Epithelial cell of proximal tubule (primary cell): ENCODE measurements around the gene HES4. TPM values are rescaled to one million over a fixed set of nuclear protein-coding genes. Genes with fewer than 3 reads are reported as not detected.
A peak's percentile ranks its signal among the peaks of the same experiment; 100 is the strongest.
"Not testable (repeated sequence)": the region's sequence is repeated elsewhere in the genome, so short reads cannot be mapped to it uniquely, and the experiment has no call there.

ENCODE experiments used
- DNase-seq: peaks from one replicate; pipeline ENCODE4 v3.0.0-alpha.2; 2011; ENCODE audit warnings: low read depth
- H3K4me3 ChIP-seq: 2 replicates; pipeline ENCODE4 v1.5.1; 2011; ENCODE audit warnings: low read depth, mild to moderate bottlenecking, low read length
- CTCF ChIP-seq: conservative IDR thresholded peaks from 2 replicates; pipeline ENCODE4 v1.5.1; 2012; ENCODE audit warnings: low read depth, mild to moderate bottlenecking, low read length
- total RNA-seq: library from RNA; depleted of rRNA; stranded (reverse); fragments of >200 nt; gene quantifications from 2 replicates; pipeline ENCODE4 v1.2.3, GENCODE V29; 2015

The HES4 gene
- total RNA-seq, 1 donor from 2014 or later: 193 TPM

GRCh38 chr1:1014799-1015681, 15.1 kb upstream of the HES4 start:
- no peak for DNase-seq
- TF ChIP-seq CTCF: peak; percentile 56
- H3K4me3 ChIP-seq: no peak overlapping the region

DNA sequence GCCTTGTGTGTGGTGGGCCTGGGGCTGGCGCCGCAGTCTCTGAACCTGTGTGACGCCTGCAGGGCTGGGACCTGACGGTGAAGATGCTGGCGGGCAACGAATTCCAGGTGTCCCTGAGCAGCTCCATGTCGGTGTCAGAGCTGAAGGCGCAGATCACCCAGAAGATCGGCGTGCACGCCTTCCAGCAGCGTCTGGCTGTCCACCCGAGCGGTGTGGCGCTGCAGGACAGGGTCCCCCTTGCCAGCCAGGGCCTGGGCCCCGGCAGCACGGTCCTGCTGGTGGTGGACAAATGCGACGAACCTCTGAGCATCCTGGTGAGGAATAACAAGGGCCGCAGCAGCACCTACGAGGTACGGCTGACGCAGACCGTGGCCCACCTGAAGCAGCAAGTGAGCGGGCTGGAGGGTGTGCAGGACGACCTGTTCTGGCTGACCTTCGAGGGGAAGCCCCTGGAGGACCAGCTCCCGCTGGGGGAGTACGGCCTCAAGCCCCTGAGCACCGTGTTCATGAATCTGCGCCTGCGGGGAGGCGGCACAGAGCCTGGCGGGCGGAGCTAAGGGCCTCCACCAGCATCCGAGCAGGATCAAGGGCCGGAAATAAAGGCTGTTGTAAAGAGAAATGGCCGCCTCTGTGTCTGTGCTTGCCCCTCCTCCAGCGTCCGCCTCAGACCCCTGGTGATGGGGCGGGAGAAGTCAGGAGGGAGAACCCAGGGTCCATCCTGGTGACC, 14.2 kb upstream of the HES4 start:
- H3K4me3 ChIP-seq: peak overlapping the region; percentile 79
- no peak for DNase-seq
- TF ChIP-seq CTCF: no peak

GRCh38 chr1:1013105-1013921, 13.4 kb upstream of the HES4 start, which contains the start of gene ISG15:
Gene ISG15, plus strand, starts transcription at chr1:1013497. Its CDS starts 77 bp downstream, at chr1:1013574.
- H3K4me3 ChIP-seq: peak within 1 kb of the TSS; percentile 79
- DNase-seq: no peak
- TF ChIP-seq CTCF: no peak

GRCh38 chr1:1012736-1013104, 12.8 kb upstream of the HES4 start:
- DNase-seq: not testable (repeated sequence)
- H3K4me3 ChIP-seq: peak overlapping the region; percentile 79

GRCh38 chr1:1011396-1011949, 11.6 kb upstream of the HES4 start:
- DNase-seq: no peak

DNA sequence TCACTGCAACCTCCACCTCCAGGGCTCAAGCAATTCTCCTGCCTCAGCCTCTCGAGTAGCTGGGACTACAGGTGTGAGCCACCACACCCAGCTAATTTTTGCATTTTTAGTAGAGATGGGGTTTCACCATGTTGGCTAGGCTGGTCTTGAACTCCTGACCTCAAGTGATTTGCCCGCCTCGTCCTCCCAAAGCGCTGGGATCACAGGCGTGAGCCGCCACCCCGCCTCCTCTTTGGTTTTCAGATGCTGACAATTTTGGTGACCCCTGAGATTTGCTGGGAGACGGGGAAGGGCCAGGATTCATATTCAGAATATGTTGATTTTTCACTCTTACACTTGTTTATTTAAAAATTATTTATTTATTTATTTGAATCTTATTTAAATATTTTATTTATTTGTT, 10.2 kb upstream of the HES4 start:
- not testable (repeated sequence) for H3K4me3 ChIP-seq, DNase-seq

More at GRCh38 chr1:1011396-1011949, 11.6 kb upstream of the HES4 start:
- no peak overlapping the region for H3K4me3 ChIP-seq
- TF ChIP-seq CTCF: no peak

GRCh38 chr1:1006305-1007159, 6.6 kb upstream of the HES4 start:
- no peak overlapping the region for H3K4me3 ChIP-seq
- DNase-seq: no peak
- no peak for TF ChIP-seq CTCF
